GM23248 (cell line): ENCODE measurements around the gene WFDC1. TPM values are rescaled to one million over a fixed set of nuclear protein-coding genes. Genes with fewer than 3 reads are reported as not detected.

Experiments
- DNase-seq: peaks from one replicate; pipeline ENCODE4 v3.0.0-alpha.2; 2015
- H2AFZ ChIP-seq: fragments of 200-600 bp; sonication (generic); 2 replicates; pipeline ENCODE4 v1.6.1; 2016; ENCODE audit warnings: antibody characterized with exemption
- H3F3A ChIP-seq: fragments of 200-600 bp; sonication (generic); 2 replicates; pipeline ENCODE4 v1.6.1; 2016; ENCODE audit warnings: mild to moderate bottlenecking, antibody characterized with exemption, mixed run types; ENCODE audit not compliant: insufficient read depth
- H3K27ac ChIP-seq: fragments of 200-600 bp; sonication (generic); 2 replicates; pipeline ENCODE4 v1.5.1; 2016; ENCODE audit warnings: mild to moderate bottlenecking
- H3K27me3 ChIP-seq: fragments of 200-600 bp; sonication (generic); replicated peaks from 2 replicates; pipeline ENCODE4 v1.6.1; 2016; ENCODE audit warnings: mild to moderate bottlenecking; ENCODE audit not compliant: insufficient read depth
- H3K36me3 ChIP-seq: fragments of 200-600 bp; sonication (generic); 2 replicates; pipeline ENCODE4 v1.6.1; 2016; ENCODE audit warnings: low read depth, mild to moderate bottlenecking
- H3K4me1 ChIP-seq: fragments of 200-600 bp; sonication (generic); 2 replicates; pipeline ENCODE4 v1.6.1; 2016; ENCODE audit warnings: mild to moderate bottlenecking; ENCODE audit not compliant: insufficient read depth
- H3K4me2 ChIP-seq: fragments of 200-600 bp; sonication (generic); one replicate; pipeline ENCODE4 v1.6.1; 2016; ENCODE audit warnings: mild to moderate bottlenecking; ENCODE audit not compliant: unreplicated experiment
- H3K4me3 ChIP-seq: fragments of 200-600 bp; sonication (generic); 2 replicates; pipeline ENCODE4 v1.5.1; 2016; ENCODE audit warnings: mild to moderate bottlenecking
- H3K79me2 ChIP-seq: fragments of 200-600 bp; sonication (generic); 2 replicates; pipeline ENCODE4 v1.6.1; 2016; ENCODE audit warnings: mild to moderate bottlenecking; ENCODE audit not compliant: insufficient read depth
- H3K9ac ChIP-seq: fragments of 200-600 bp; sonication (generic); 2 replicates; pipeline ENCODE4 v1.6.1; 2016; ENCODE audit warnings: mild to moderate bottlenecking
- H3K9me2 ChIP-seq: fragments of 200-600 bp; sonication (generic); 2 replicates; pipeline ENCODE4 v1.6.1; 2016; ENCODE audit warnings: mixed run types, mild to moderate bottlenecking, moderate library complexity; ENCODE audit not compliant: insufficient read depth
- H3K9me3 ChIP-seq: fragments of 200-600 bp; sonication (generic); one replicate; pipeline ENCODE4 v1.6.1; 2017; ENCODE audit warnings: low read depth
- H4K20me1 ChIP-seq: fragments of 200-600 bp; sonication (generic); 2 replicates; pipeline ENCODE4 v1.6.0; 2016; ENCODE audit not compliant: insufficient read depth
- EZH2 ChIP-seq: fragments of 200-600 bp; sonication (generic); IDR thresholded peaks from 2 replicates; pipeline ENCODE4 v1.6.1; 2018; ENCODE audit warnings: antibody characterized with exemption, mild to moderate bottlenecking; ENCODE audit not compliant: insufficient read depth, poor library complexity, severe bottlenecking
- EZH2phosphoT487 ChIP-seq: fragments of 200-600 bp; sonication (generic); IDR thresholded peaks from 2 replicates; pipeline ENCODE4 v1.6.1; 2018; ENCODE audit warnings: antibody characterized with exemption, moderate library complexity, mild to moderate bottlenecking, low read depth; ENCODE audit not compliant: insufficient read depth
- WGBS, 2 experiments: methylation state at CpG; one replicate each; pipeline ENCODE4 v1.1.6; 2015 to 2017; ENCODE audit warnings: low lambda C conversion rate in 2 of 2, low coverage in 1 of 2; ENCODE audit errors: missing lambda C conversion rate in 2 of 2; 5-methylcytosine and 5-hydroxymethylcytosine counted together
- in situ Hi-C: fragments of 300-500 bp; cut with MboI; formaldehyde crosslinking; loops from 2 replicates; pipeline ENCODE4 v1.15.0; 2020
- polyA plus RNA-seq: library from polyadenylated mRNA; unstranded; fragments of >200 nt; fragmentation: Nextera tagmentation; extraction: Ambion mirVana; gene quantifications from 2 replicates; pipeline ENCODE4 v1.2.1, GENCODE V29; 2016
- total RNA-seq: library from RNA; depleted of rRNA; stranded (reverse); fragments of >200 nt; shearing (Covaris generic); gene quantifications from 2 replicates; pipeline ENCODE4 v1.2.3, GENCODE V29; 2014

The WFDC1 gene
- total and polyA plus RNA-seq, 2 experiments from 2014 or later: 0.35 to 0.76 TPM

DNA sequence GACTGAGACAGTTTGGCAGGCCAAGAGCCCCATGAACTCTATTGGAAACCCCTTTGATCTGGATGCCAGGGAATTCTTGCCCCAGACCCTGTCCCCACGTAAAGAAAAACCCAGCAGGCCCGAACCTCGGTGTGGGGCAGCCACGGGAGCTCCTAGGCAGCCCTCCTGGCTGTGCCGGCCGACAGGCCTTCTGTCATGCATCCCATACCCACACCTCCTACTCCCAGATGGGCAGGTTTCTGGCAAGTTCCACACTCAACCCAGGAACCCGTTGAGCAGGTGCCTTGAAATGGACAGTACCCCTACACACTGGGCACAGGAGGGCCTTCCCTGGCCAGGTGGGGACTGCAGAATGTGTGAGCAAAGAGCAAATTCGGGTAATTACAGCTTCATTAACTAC, 50.1 kb downstream of the WFDC1 start:
- H3K27ac ChIP-seq: no peak overlapping the region
- no peaks in the 10 kb centered on the region for H3K79me2 ChIP-seq
- H3K9me2 ChIP-seq: no peaks in the 10 kb centered on the region
- in situ Hi-C loops: no loop called here
- H3F3A ChIP-seq: no peaks in the 10 kb centered on the region
- no peak overlapping the region for H3K4me2 ChIP-seq
- no peaks in the 10 kb centered on the region for H3K36me3 ChIP-seq
- H3K4me3 ChIP-seq: no peak overlapping the region
- no peak for TF ChIP-seq EZH2
- TF ChIP-seq EZH2phosphoT487: no peak
- H4K20me1 ChIP-seq: no peaks in the 10 kb centered on the region
- H2AFZ ChIP-seq: no peak overlapping the region
- no peaks in the 10 kb centered on the region for H3K4me1 ChIP-seq
- no peaks in the 10 kb centered on the region for H3K9me3 ChIP-seq
- H3K9ac ChIP-seq: no peak overlapping the region
- H3K27me3 ChIP-seq: peaks cover 48% of the 10 kb centered on the region
- no peak for DNase-seq
- 46 to 57% methylated on average over 8 of the region's 8 CpGs for WGBS, 2 experiments

DNA sequence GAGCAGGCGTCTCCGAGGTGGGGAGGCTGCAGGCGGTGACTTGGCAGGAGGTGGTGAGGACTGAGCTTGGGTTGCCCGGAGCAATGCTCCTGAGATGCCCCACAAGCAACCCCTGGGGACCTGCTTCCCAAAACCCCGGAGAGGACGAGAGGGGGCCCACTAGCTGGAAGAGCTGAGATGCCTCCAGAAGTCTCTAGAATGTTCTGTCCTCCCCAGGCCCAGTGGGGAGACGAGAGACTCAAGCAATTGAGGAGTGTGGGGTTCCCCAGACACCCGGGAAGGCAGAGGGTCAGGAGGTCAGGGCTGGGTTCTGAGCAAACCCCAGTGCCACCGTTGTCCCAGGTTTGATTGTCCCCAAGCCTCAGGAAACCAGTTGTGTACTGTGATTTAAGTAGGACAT, 52.5 kb downstream of the WFDC1 start:
- Histone ChIP-seq H3K4me3 (no peak overlapping the region), H4K20me1 (no peaks in the 10 kb centered on the region), H2AFZ (no peak overlapping the region), H3K4me1 (no peaks in the 10 kb centered on the region), H3K36me3 (no peaks in the 10 kb centered on the region), H3K9me2 (no peaks in the 10 kb centered on the region), H3K27me3 (peaks cover 30% of the 10 kb centered on the region), H3F3A (no peaks in the 10 kb centered on the region), H3K9ac (no peak overlapping the region), H3K4me2 (no peak overlapping the region), H3K79me2 (no peaks in the 10 kb centered on the region), H3K27ac (no peak overlapping the region), H3K9me3 (no peaks in the 10 kb centered on the region)
- in situ Hi-C loops: no loop called here
- TF ChIP-seq EZH2phosphoT487 (no peak), EZH2 (no peak)
- DNase-seq: no peak
- 42 to 45% methylated on average over 9 of the region's 9 CpGs for WGBS, 2 experiments

DNA sequence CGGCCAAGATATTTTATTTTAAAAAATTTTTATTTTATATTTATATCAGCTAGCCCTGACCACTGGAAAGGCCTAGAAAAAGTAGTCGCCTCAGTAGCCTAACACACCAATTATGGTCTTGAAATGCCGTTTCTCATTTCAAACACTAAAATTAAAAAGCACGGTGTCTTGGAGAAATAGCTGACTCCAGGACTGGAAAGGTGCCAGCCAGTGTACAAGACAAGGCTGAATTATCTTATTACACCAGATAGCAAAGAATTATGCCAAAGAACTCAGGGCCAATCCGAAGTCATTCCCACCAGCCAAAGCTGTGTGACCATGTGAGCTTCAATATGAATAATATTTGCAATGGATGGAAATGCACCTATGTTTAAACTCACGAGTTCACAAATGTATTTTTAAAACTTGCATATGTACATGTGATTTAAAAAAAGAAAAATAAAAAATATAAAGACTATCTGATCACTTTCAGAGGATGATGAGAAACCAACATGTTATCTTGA, 53.8 kb downstream of the WFDC1 start:
- H4K20me1 ChIP-seq: no peaks in the 10 kb centered on the region
- no peak overlapping the region for H3K4me3 ChIP-seq
- H3K79me2 ChIP-seq: no peaks in the 10 kb centered on the region
- no peaks in the 10 kb centered on the region for H3K9me2 ChIP-seq
- H3K36me3 ChIP-seq: no peaks in the 10 kb centered on the region
- H3K9ac ChIP-seq: no peak overlapping the region
- H3K27ac ChIP-seq: no peak overlapping the region
- no peaks in the 10 kb centered on the region for H3F3A ChIP-seq
- H3K4me1 ChIP-seq: no peaks in the 10 kb centered on the region
- H3K9me3 ChIP-seq: no peaks in the 10 kb centered on the region
- H2AFZ ChIP-seq: no peak overlapping the region
- H3K27me3 ChIP-seq: peaks cover 23% of the 10 kb centered on the region
- in situ Hi-C loops: no loop called here
- no peak overlapping the region for H3K4me2 ChIP-seq
- DNase-seq: no peak
- 40 to 45% methylated on average over 6 of the region's 6 CpGs for WGBS, 2 experiments
- no peak for TF ChIP-seq EZH2
- no peak for TF ChIP-seq EZH2phosphoT487

DNA sequence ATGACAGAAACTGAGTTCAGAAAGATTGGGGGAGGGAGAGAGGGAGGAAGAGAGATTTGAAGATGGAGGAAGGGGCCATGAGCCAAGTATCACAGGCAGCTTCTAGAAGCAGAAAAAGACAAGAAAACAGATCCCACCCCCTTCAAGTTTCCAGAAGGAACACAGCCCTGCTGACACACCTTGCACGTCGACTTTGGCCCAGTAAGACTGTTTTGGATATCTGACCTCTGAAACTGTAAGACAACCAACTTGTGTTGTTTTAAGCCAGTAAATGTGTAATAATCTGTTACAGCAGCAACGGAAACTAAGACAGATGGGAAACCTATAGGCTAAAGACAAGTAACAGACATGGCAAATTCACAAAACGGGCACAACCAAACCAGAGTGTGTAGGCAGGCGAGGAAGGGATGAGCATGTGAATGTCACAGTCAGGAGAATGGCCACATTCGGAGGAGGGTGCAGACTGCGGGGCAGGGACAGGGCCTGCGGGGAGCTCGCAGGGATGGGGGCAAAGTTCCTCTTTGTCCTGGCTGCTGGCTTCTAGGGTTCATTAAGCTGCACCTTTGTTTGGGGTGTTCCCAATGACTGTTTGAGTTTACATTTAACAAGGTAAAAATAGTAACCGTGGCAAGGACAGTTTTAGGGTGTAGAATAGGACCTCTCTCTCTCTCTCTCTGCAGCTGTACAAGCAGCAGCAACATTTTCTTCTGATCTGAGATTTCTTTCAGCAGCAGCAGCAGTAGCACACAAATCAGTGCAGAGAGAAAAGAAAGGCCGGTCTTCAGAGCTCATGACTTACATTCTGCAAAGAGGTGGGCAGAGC, 55.4 kb downstream of the WFDC1 start:
- no peaks in the 10 kb centered on the region for H3F3A ChIP-seq
- no peaks in the 10 kb centered on the region for H3K9me2 ChIP-seq
- no peak overlapping the region for H2AFZ ChIP-seq
- H3K9ac ChIP-seq: no peak overlapping the region
- peaks cover 20% of the 10 kb centered on the region; the same call in 1 of the 2 replicates for H3K27me3 ChIP-seq
- no peak overlapping the region for H3K4me2 ChIP-seq
- no peaks in the 10 kb centered on the region for H4K20me1 ChIP-seq
- H3K4me1 ChIP-seq: no peaks in the 10 kb centered on the region
- WGBS, 2 experiments: 73 to 77% methylated on average over 11 of the region's 11 CpGs
- TF ChIP-seq EZH2: no peak
- no peak for TF ChIP-seq EZH2phosphoT487
- H3K79me2 ChIP-seq: no peaks in the 10 kb centered on the region
- no peak overlapping the region for H3K27ac ChIP-seq
- no peaks in the 10 kb centered on the region for H3K9me3 ChIP-seq
- no peak for DNase-seq
- H3K36me3 ChIP-seq: no peaks in the 10 kb centered on the region
- in situ Hi-C loops: no loop called here
- no peak overlapping the region for H3K4me3 ChIP-seq
